Body of pancreas (tissue), 4 donors: ENCODE data around the gene OPRL1. TPM values are rescaled to one million over a fixed set of nuclear protein-coding genes. Genes with fewer than 3 reads are reported as not detected.

Experiments used
- ATAC-seq: fragments of 150-250 bp; one replicate; pipeline ENCODE4 v1.9.1; 2016
- DNase-seq, 4 donors: peaks; one replicate each; pipeline ENCODE4 v3.0.0-alpha.2; 2019
- H3K27ac ChIP-seq, 4 donors: fragments of 200-600 bp; sonication (generic); 1 replicate in 3 of 4; 2 replicates in 1 of 4; pipeline versions ENCODE4 v1.5.1 to v1.6.1; 2016 to 2019; ENCODE audit warnings: mild to moderate bottlenecking in 1 of 4, mixed read lengths in 1 of 4, moderate library complexity in 1 of 4
- H3K27me3 ChIP-seq, 2 donors: fragments of 200-600 bp; sonication (generic); one replicate each; pipeline ENCODE4 v1.6.0; 2016; ENCODE audit warnings: mild to moderate bottlenecking in 1 of 2
- H3K36me3 ChIP-seq, 2 donors: fragments of 200-600 bp; sonication (generic); replicated peaks in 1 of 2; 2 replicates each; pipeline ENCODE4 v1.5.1; 2016; ENCODE audit warnings: low read depth in 2 of 2; ENCODE audit not compliant: insufficient read depth in 1 of 2
- H3K4me1 ChIP-seq: fragments of 200-600 bp; sonication (generic); one replicate; pipeline ENCODE4 v1.6.0; 2016
- H3K4me3 ChIP-seq, 2 donors: fragments of 200-600 bp; sonication (generic); 1 replicate in 1 of 2; 2 replicates in 1 of 2; pipeline ENCODE4 v1.5.1; 2016 to 2019
- H3K9me3 ChIP-seq, 3 donors: fragments of 200-600 bp; sonication (generic); 1 replicate in 2 of 3; 2 replicates in 1 of 3; pipeline ENCODE4 v1.5.1; 2016
- CTCF ChIP-seq, 7 experiments: fragments of 450-650 bp in 4 of 7; fragments of 200-600 bp in 3 of 7; sonication (generic) in 3 of 7; IDR thresholded peaks; one replicate each; pipeline ENCODE4 v1.5.1; 2016 to 2019; ENCODE audit warnings: antibody characterized with exemption in 7 of 7
- POLR2A ChIP-seq, 3 donors: fragments of 450-650 bp; IDR thresholded peaks; one replicate each; pipeline ENCODE4 v1.6.1; 2016; ENCODE audit warnings: antibody characterized with exemption in 3 of 3, mild to moderate bottlenecking in 2 of 3
- whole genome bisulfite sequencing, 2 donors: methylation state at CpG; one replicate each; pipeline ENCODE4 v1.1.5; 2017; 5-methylcytosine and 5-hydroxymethylcytosine counted together
- intact Hi-C: fragments of 100-400 bp; cut with DNase I; formaldehyde crosslinking; loops from one replicate; pipeline ENCODE4 v1.15.1; 2023
- total RNA-seq, 2 donors: library from RNA; depleted of rRNA; stranded (reverse); fragments of >200 nt; gene quantifications; one replicate each; pipeline ENCODE4 v1.1.0, GENCODE V29; 2016

The OPRL1 gene
- total RNA-seq, 2 donors from 2014 or later: 1.0 to 2.6 TPM

- DNase-seq (peak in 1 of 4 donors; percentile 35), ATAC-seq (no peak)
- peaks cover 18% of the 10 kb centered on the region for H3K4me1 ChIP-seq
- no peaks in the 10 kb centered on the region for H3K9me3 ChIP-seq
- H3K27me3 ChIP-seq: no peaks in the 10 kb centered on the region
- no peak overlapping the region for H3K27ac ChIP-seq
- H3K4me3 ChIP-seq: no peak overlapping the region
- 67 to 73% methylated on average over 1 to 9 of the region's 11 CpGs for WGBS, 2 donors
- peaks cover 0 to 14% of the 10 kb centered on the region in 2 donors for H3K36me3 ChIP-seq
- TF ChIP-seq POLR2A (IDR thresholded peaks at IDR 0.05) (no peak), CTCF (IDR thresholded peaks at IDR 0.05) (no peak)
- intact Hi-C loops: no loop called here
Observed at GRCh38 chr20:64033981-64034493, 45.8 kb upstream of the OPRL1 start.

GRCh38 chr20:64035066-64035932 lies 44.6 kb upstream of the OPRL1 start:
- Histone ChIP-seq H3K27me3 (no peaks in the 10 kb centered on the region), H3K9me3 (no peaks in the 10 kb centered on the region), H3K4me1 (peaks cover 28% of the 10 kb centered on the region), H3K27ac (no peak overlapping the region), H3K36me3 (peaks cover 0 to 11% of the 10 kb centered on the region in 2 donors), H3K4me3 (no peak overlapping the region)
- no peak for TF ChIP-seq CTCF (IDR thresholded peaks at IDR 0.05)
- TF ChIP-seq POLR2A (IDR thresholded peaks at IDR 0.05): no peak
- DNase-seq: no peak
- 75 to 76% methylated on average over 10 to 17 of the region's 17 CpGs for WGBS, 2 donors
- ATAC-seq: no peak
- intact Hi-C loops: loop anchor here (5.0 kb wide), 1 partner anchor 82 kb away; no protein-coding TSS in a partner anchor

- H3K9me3 ChIP-seq: no peaks in the 10 kb centered on the region
- H3K4me1 ChIP-seq: peaks cover 28% of the 10 kb centered on the region
- no peak within 1 kb of the TSS for H3K27ac ChIP-seq
- H3K27me3 ChIP-seq: no peaks in the 10 kb centered on the region
- ATAC-seq: no peak
- WGBS, 2 donors: 61 to 71% methylated on average over 8 to 10 of the region's 10 CpGs
- no peak for DNase-seq
- TF ChIP-seq CTCF (IDR thresholded peaks at IDR 0.05) (no peak), POLR2A (IDR thresholded peaks at IDR 0.05) (no peak)
- intact Hi-C loops: loop anchor here (5.0 kb wide), 1 partner anchor 81 kb away; no protein-coding TSS in a partner anchor
- H3K4me3 ChIP-seq: no peak within 1 kb of the TSS
- peaks cover 0 to 11% of the 10 kb centered on the region in 2 donors for H3K36me3 ChIP-seq
Observed at GRCh38 chr20:64035933-64036345, 43.9 kb upstream of the OPRL1 start, which contains the start of gene C20orf204. TSS of gene C20orf204 (plus strand) at chr20:64036182. CDS start at chr20:64036324, 142 bp downstream.

GRCh38 chr20:64036346-64037198 lies 43.3 kb upstream of the OPRL1 start:
- no peak for ATAC-seq
- TF ChIP-seq POLR2A (IDR thresholded peaks at IDR 0.05): no peak
- TF ChIP-seq CTCF (IDR thresholded peaks at IDR 0.05): no peak
- 60 to 79% methylated on average over 6 to 17 of the region's 17 CpGs for WGBS, 2 donors
- no peak for DNase-seq
- peaks cover 0 to 11% of the 10 kb centered on the region in 2 donors for H3K36me3 ChIP-seq
- no peak overlapping the region for H3K27ac ChIP-seq
- no peaks in the 10 kb centered on the region for H3K27me3 ChIP-seq
- peaks cover 28% of the 10 kb centered on the region for H3K4me1 ChIP-seq
- no peak overlapping the region for H3K4me3 ChIP-seq
- intact Hi-C loops: loop anchor here (5.0 kb wide), 1 partner anchor 81 kb away; no protein-coding TSS in a partner anchor
- no peaks in the 10 kb centered on the region for H3K9me3 ChIP-seq
